ENCODE measurements around the gene NXNL1. TPM values are rescaled to one million over a fixed set of nuclear protein-coding genes. Genes with fewer than 3 reads are reported as not detected.
"Not testable (repeated sequence)": the region's sequence is repeated elsewhere in the genome, so short reads cannot be mapped to it uniquely, and the experiment has no call there.

The NXNL1 gene
- total and polyA plus RNA-seq, 2 of the 4 experiments (the other 2 are of a cell fraction), result not detected

DNA sequence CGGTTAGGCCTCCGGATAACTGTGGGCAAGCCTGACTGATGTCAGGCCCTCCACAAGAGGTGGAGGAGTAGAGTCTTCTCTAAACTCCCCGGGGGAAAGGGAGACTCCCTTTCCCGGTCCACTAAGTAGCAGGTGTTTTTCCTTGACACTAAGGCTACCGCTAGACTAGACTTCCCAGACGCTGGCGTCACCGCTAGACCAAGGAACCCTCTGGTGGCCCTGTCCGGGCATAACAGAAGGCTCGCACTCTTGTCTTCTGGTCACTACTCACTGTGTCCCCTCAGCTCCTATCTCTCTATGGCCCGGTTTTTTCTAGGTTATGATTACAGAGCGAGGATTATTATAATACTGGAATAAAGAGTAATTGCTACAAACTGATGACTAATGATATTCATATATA, 38.3 kb upstream of the NXNL1 start:
- CTCF ChIA-PET; H3K56ac ChIP-seq (ENCODE audit: extremely low read depth, insufficient read depth, low read length); H3K14ac ChIP-seq (replicated peaks; ENCODE audit: low read depth, low read length); DNase-seq; BruUV-seq (replicated peaks); H3K27me3 ChIP-seq (ENCODE audit: control insufficient read depth, insufficient read depth, low read length); dilution Hi-C loops (cut with HindIII; ENCODE audit: low sequenced_read_pairs, unreplicated experiment); H3K4ac ChIP-seq (ENCODE audit: low read depth, low read length); H3K23ac ChIP-seq (ENCODE audit: low read depth, low read length); H4K5ac ChIP-seq (ENCODE audit: low read depth, low read length); H3K4me1 ChIP-seq (ENCODE audit: control insufficient read depth, insufficient read depth, low read length); H2AK9ac ChIP-seq (replicated peaks; ENCODE audit: low read depth, low read length, poor library complexity); H2BK5ac ChIP-seq (ENCODE audit: low read depth, low read length, poor library complexity, severe bottlenecking); H2BK120ac ChIP-seq (ENCODE audit: low read depth, low read length); H2AFZ ChIP-seq (replicated peaks; ENCODE audit: low read length, poor library complexity); H3K4me3 ChIP-seq (ENCODE audit: insufficient read depth, low read depth, low read length); H3K4me2 ChIP-seq (ENCODE audit: low read depth, low read length); H3K9ac ChIP-seq (ENCODE audit: low read depth, low read length); H2BK15ac ChIP-seq (ENCODE audit: low read depth, low read length); H2BK20ac ChIP-seq (ENCODE audit: low read depth, low read length); H3K27ac ChIP-seq (ENCODE audit: insufficient read depth, low read length); H2AK5ac ChIP-seq (ENCODE audit: low read depth, low read length); in situ Hi-C loops (cut with MboI; ENCODE audit: low sequenced_read_pairs); POLR2A ChIA-PET (ENCODE audit: unreplicated experiment); H3K18ac ChIP-seq (ENCODE audit: low read depth, low read length); ATAC-seq (ENCODE audit: low read depth); H3K9me3 ChIP-seq (ENCODE audit: control insufficient read depth, insufficient read depth, low read length); H4K91ac ChIP-seq (ENCODE audit: insufficient read depth, low read depth, low read length); H4K8ac ChIP-seq (ENCODE audit: low read depth in 2 of 2, low read length in 2 of 2): not testable (repeated sequence)
- intact Hi-C loops (cut with micrococcal nuclease), result loop anchor here (10.0 kb wide), 1 partner anchor 266 kb away; no protein-coding TSS in a partner anchor
- Histone ChIP-seq H3K9me1 (ENCODE audit: insufficient read depth, low read length) (peaks cover 12% of the 10 kb centered on the region), H4K20me1 (ENCODE audit: insufficient read depth, low read length) (peaks cover 25% of the 10 kb centered on the region), H3K36me3 (ENCODE audit: control insufficient read depth, insufficient read depth, low read length) (peaks cover 19% of the 10 kb centered on the region), H3K79me1 (ENCODE audit: low read depth in 1 of 2, low read length in 2 of 2) (peaks cover 12 to 68% of the 10 kb centered on the region in 2 experiments)
- WGBS, 2 experiments (ENCODE audit: extremely low coverage in 2 of 2, insufficient read length in 1 of 2), result no CpG with 5 or more reads among the region's 12 CpGs

Data from IMR-90 (cell line).